Motor neuron (in vitro differentiated cells): ENCODE data around the gene ST6GALNAC6. TPM values are rescaled to one million over a fixed set of nuclear protein-coding genes. Genes with fewer than 3 reads are reported as not detected.
A peak's percentile ranks its signal among the peaks of the same experiment; 100 is the strongest.

ENCODE experiments used
- ATAC-seq, 8 experiments: fragments of 200-7000 bp; cut with Tn5 transposase; replicated peaks in 6 of 8; 2 replicates each; pipeline ENCODE4 v1.8.0; 2021; ENCODE audit warnings: mild to moderate bottlenecking in 8 of 8, moderate library complexity in 8 of 8
- H3K27ac ChIP-seq, 2 donors: fragments of 250-450 bp; sonication (Bioruptor Pico); 2 replicates each; pipeline ENCODE4 v1.9.0; 2021; ENCODE audit warnings: antibody characterized with exemption in 2 of 2, mild to moderate bottlenecking in 2 of 2, moderate library complexity in 1 of 2
- H3K4me1 ChIP-seq, 2 donors: fragments of 250-450 bp; sonication (Bioruptor Pico); replicated peaks in 1 of 2; 2 replicates each; pipeline ENCODE4 v1.6.1; 2021; ENCODE audit warnings: antibody characterized with exemption in 2 of 2, mild to moderate bottlenecking in 2 of 2, moderate library complexity in 1 of 2
- H3K4me3 ChIP-seq, 5 donors: fragments of 250-450 bp; sonication (Bioruptor Pico); 2 replicates each; pipeline ENCODE4 v1.9.0; 2021; ENCODE audit warnings: antibody characterized with exemption in 5 of 5, mild to moderate bottlenecking in 5 of 5, moderate library complexity in 4 of 5
- WGBS, 10 experiments: fragments of 450-650 bp; shearing (Covaris generic); methylation state at CpG; one replicate each; pipeline ENCODE4 v1.0.0; 2022; 5-methylcytosine and 5-hydroxymethylcytosine counted together
- in situ Hi-C, 9 experiments: fragments of 400-800 bp; cut with MboI; loops; one replicate each; pipeline ENCODE4 v1.15.0; 2021; ENCODE audit warnings: low sequenced_read_pairs in 9 of 9, low pct_unique_long_range_greater_than_20kb in 2 of 9; ENCODE audit not compliant: unreplicated experiment in 9 of 9
- total RNA-seq, 8 experiments: library from RNA; unstranded; fragments of 300-600 nt; gene quantifications; 2 replicates each; pipeline versions ENCODE4 v1.2.3 to v1.2.4, GENCODE V29; 2022

ST6GALNAC6 gene
- total RNA-seq, 8 experiments from 2014 or later, result 5.6 to 48.8 (median 17.5) TPM

DNA sequence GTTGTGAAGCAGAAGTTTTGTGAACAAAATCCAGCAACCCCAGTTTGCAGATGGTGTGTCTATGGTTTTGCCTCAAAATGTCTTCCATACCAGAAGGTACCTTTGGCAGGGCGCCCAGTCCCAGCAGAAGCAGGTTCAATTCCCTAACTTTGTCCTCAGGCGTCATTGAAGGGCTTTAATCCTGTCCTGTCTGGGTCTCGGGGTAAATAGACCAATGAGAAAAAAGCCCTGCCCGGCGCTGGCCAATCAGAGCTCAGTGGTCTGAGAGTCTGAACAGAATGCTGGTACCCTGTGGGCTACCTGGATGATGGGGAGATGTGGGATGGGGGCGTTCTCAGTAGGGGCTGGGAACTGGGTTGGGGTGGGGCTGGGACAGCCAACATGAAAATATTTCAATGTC, 23.6 kb upstream of the ST6GALNAC6 start:
- H3K4me1 ChIP-seq, result peaks cover 5 to 12% of the 10 kb centered on the region in 2 donors
- 13 to 50% (median 40%) methylated on average over 1 to 3 of the region's 6 CpGs; no CpG with 5 or more reads in 5 of the 10 experiments for WGBS, 10 experiments
- ATAC-seq, result no peak
- no peak overlapping the region for H3K4me3 ChIP-seq
- in situ Hi-C loops, result loop anchor here (10.0 to 25.0 kb wide), 2 partner anchors 188 to 336 kb away; partner anchors contain the start of gene TOR2A (in 1 of the 9)
- H3K27ac ChIP-seq, result no peak overlapping the region

- in situ Hi-C loops, result loop anchor here (10.0 to 25.0 kb wide), 2 partner anchors 187 to 334 kb away; partner anchors contain the start of gene TOR2A (in 1 of the 9)
- Histone ChIP-seq H3K4me3 (no peak overlapping the region), H3K27ac (no peak overlapping the region), H3K4me1 (peaks cover 0 to 11% of the 10 kb centered on the region in 2 donors)
- ATAC-seq, result peak in 4 of 8 experiments; percentile 1 to 38 (median 4)
- 0 to 60% (median 1%) methylated on average over 4 to 15 of the region's 45 CpGs; no CpG with 5 or more reads in 3 of the 10 experiments for WGBS, 10 experiments
Observed at GRCh38 chr9:127921557-127922120, 22.2 kb upstream of the ST6GALNAC6 start.

- Histone ChIP-seq H3K27ac (no peak overlapping the region), H3K4me3 (no peak overlapping the region), H3K4me1 (peaks cover 5 to 17% of the 10 kb centered on the region in 2 donors)
- no peak for ATAC-seq
- 67 to 100% (median 82%) methylated on average over 1 to 6 of the region's 7 CpGs; no CpG with 5 or more reads in 2 of the 10 experiments for WGBS, 10 experiments
- in situ Hi-C loops, result loop anchor here (10.0 to 25.0 kb wide), 2 partner anchors 186 to 333 kb away; partner anchors contain the start of gene TOR2A (in 1 of the 9)
Observed at GRCh38 chr9:127920794-127921193, 21.4 kb upstream of the ST6GALNAC6 start.

DNA sequence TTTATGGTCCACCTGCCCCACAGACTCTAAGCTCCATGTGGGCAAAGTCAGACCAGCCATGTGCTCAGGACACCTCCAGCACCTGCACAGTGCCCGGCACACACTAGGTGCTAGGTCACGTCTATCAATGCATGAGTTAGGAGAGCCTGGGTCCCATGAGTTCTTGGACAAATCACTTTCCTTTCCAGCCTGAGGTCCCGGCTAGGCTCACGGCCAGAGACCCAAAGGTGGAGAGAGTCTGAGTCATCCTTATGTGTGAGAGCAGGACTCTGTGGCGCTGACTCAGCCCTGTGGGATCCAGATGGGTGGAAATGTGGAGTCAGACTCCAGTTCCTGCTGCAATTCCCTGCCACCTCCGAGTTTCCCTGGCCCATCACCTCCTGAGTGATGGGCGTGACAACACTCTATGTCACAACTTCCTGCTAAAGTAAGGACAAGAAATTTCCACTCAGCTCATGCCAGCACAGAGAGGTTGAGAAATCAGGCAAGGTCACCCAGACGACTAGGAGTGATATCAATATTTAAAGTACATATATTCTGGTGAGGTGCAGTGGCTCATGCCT, 19.9 kb upstream of the ST6GALNAC6 start:
- 0 to 90% (median 58%) methylated on average over 2 to 3 of the region's 8 CpGs; no CpG with 5 or more reads in 3 of the 10 experiments for WGBS, 10 experiments
- ATAC-seq, result peak in 5 of 8 experiments; percentile 6 to 66 (median 19)
- H3K4me3 ChIP-seq, result no peak overlapping the region
- in situ Hi-C loops, result loop anchor here (25.0 kb wide), 1 partner anchor 332 kb away; no protein-coding TSS in a partner anchor
- H3K4me1 ChIP-seq, result peaks cover 6 to 21% of the 10 kb centered on the region in 2 donors
- no peak overlapping the region for H3K27ac ChIP-seq

DNA sequence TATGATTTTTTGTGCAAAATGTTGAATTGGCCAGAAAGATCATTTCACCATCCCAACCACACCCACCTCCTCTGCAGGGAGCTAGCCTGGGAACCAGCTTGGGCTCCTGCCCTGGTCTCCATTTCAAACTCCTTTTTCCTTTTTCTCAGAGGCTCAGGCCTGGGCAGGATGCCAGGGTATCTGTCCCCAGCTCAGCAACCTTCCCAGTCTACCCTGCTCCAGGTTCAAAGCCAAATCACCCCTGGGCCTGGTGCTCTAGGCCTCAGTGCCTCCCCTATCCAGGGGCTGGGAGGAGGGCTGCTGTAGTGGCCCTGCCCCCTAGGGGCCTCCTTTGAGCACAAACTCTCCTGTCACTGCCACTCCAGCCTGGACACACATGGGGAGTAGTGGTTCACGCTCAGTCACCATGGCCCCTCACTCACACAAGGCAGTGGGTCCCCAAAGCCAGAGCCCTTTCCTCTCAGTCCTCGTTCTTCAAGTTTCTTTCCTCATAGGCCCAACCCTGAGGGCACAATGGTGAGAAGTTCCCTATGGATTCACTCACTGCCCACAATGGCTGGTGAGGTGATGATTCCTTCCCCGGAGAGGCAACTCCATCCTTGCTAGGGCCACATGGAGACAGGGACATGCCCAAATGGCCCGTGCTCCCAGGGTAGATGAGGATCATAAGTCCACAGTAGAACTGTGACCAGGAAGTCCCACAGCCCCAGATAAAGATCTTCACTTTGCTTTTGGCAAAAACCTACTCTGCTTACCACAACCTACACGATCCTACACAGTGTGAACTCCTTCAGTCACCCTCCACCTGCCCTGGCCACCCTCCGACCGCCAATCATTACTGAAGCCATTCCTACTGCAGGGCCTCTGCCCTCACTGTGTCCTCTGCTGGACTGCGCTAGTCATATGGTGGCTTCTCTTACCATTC, 19.0 kb upstream of the ST6GALNAC6 start:
- ATAC-seq, result peak in 3 of 8 experiments; percentile 1
- WGBS, 10 experiments, result 68 to 100% (median 90%) methylated on average over 1 to 5 of the region's 8 CpGs; no CpG with 5 or more reads in 2 of the 10 experiments
- H3K4me1 ChIP-seq, result peaks cover 6 to 21% of the 10 kb centered on the region in 2 donors
- H3K27ac ChIP-seq, result no peak overlapping the region
- no peak overlapping the region for H3K4me3 ChIP-seq
- in situ Hi-C loops, result loop anchor here (25.0 kb wide), 1 partner anchor 331 kb away; no protein-coding TSS in a partner anchor

GRCh38 chr9:127917603-127918002, 18.2 kb upstream of the ST6GALNAC6 start:
- Histone ChIP-seq H3K4me3 (peak overlapping the region in 4 of 5 donors; percentile 45 to 57 (median 46)), H3K27ac (no peak overlapping the region), H3K4me1 (peaks cover 6 to 21% of the 10 kb centered on the region in 2 donors)
- no peak for ATAC-seq
- in situ Hi-C loops, result loop anchor here (25.0 kb wide), 1 partner anchor 330 kb away; no protein-coding TSS in a partner anchor
- WGBS, 10 experiments, result 17 to 100% (median 72%) methylated on average over 1 to 3 of the region's 6 CpGs; no CpG with 5 or more reads in 6 of the 10 experiments

DNA sequence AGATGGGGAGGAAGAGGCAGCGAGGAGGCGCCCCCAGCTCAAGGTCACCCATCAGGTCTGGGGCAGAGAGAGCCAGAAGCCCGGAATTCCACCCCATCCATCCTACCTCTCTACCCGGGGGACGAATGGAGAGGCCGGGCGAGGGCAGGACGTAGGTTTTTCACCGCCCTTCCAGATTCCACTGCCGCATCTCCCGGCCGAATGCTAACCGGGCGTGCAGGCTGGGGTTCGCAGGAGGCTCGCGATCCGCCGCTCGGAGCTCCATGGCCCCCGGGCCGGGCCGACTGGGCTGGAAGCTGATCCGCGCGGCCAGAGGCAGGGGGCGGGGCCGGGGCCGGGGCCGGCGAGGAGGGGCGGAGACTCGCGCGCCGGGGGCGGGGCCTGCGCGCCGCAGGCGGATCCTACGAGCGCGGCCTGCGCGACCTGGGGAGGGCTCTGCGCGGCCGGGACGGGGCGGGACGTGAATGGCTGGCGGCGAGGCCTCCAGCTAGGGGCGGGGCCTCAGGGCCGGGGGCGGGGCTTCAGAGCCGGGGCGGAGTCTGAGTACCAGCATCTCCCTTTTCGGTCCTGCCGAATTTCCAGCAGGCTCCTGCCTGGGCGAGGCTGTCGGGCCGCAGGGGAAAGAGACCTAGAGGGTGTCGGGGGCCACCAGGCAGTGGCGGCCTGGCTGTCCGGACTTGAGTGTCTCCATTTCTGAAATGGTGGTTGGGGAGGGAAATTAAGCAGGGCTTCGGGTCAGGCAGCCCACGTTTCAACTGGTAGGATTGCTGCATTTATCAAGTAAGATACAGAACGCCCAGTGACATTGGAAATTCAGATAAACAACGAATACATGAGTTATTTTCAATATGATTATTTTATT, 17.5 kb upstream of the ST6GALNAC6 start, which contains the start of gene ST6GALNAC4:
ST6GALNAC4 (minus strand) TSS at position 322 of the 862 bp plus-strand sequence. CDS start 622 bp downstream, outside the sequence.
- in situ Hi-C loops, result loop anchor here (25.0 kb wide), 1 partner anchor 330 kb away; no protein-coding TSS in a partner anchor
- Histone ChIP-seq H3K4me3 (peak within 1 kb of the TSS; percentile 45 to 57 (median 46)), H3K4me1 (peaks cover 6 to 21% of the 10 kb centered on the region in 2 donors), H3K27ac (peak within 1 kb of the TSS in 1 of 2 donors; percentile 17)
- peak; percentile 69 to 92 (median 88) for ATAC-seq
- 0 to 37% (median 17%) methylated on average over 1 to 7 of the region's 71 CpGs; no CpG with 5 or more reads in 4 of the 10 experiments for WGBS, 10 experiments

- in situ Hi-C loops, result loop anchor here (25.0 kb wide), 1 partner anchor 329 kb away; no protein-coding TSS in a partner anchor
- H3K4me3 ChIP-seq, result peak overlapping the region; percentile 45 to 57 (median 46)
- peak in 7 of 8 experiments; percentile 0 to 23 (median 3) for ATAC-seq
- peak overlapping the region in 1 of 2 donors; percentile 17 for H3K27ac ChIP-seq
- 0 to 60% (median 43%) methylated on average over 2 to 11 of the region's 27 CpGs; no CpG with 5 or more reads in 2 of the 10 experiments for WGBS, 10 experiments
- peaks cover 6 to 21% of the 10 kb centered on the region in 2 donors for H3K4me1 ChIP-seq
Observed at GRCh38 chr9:127915801-127916719, 16.7 kb upstream of the ST6GALNAC6 start.

- WGBS, 10 experiments, result 0% methylated on average over 1 of the region's 5 CpGs; no CpG with 5 or more reads in 9 of the 10 experiments
- in situ Hi-C loops, result loop anchor here (25.0 kb wide), 1 partner anchor 328 kb away; no protein-coding TSS in a partner anchor
- H3K4me1 ChIP-seq, result peaks cover 8 to 23% of the 10 kb centered on the region in 2 donors
- ATAC-seq, result no peak
- H3K4me3 ChIP-seq, result no peak overlapping the region
- no peak overlapping the region for H3K27ac ChIP-seq
Observed at GRCh38 chr9:127915325-127915752, 15.9 kb upstream of the ST6GALNAC6 start.

- 94 to 100% methylated on average over 1 to 3 of the region's 11 CpGs; no CpG with 5 or more reads in 8 of the 10 experiments for WGBS, 10 experiments
- Histone ChIP-seq H3K4me3 (no peak overlapping the region), H3K27ac (no peak overlapping the region), H3K4me1 (peaks cover 8 to 24% of the 10 kb centered on the region in 2 donors)
- in situ Hi-C loops, result loop anchor here (25.0 kb wide), 1 partner anchor 326 kb away; no protein-coding TSS in a partner anchor
- no peak for ATAC-seq
Observed at GRCh38 chr9:127913682-127914081, 14.3 kb upstream of the ST6GALNAC6 start.
